Measurements from ENCODE around the gene VPS45. TPM values are rescaled to one million over a fixed set of nuclear protein-coding genes. Genes with fewer than 3 reads are reported as not detected.

VPS45 gene
- polyA plus RNA-seq, 1 donor (not counting 4 experiments of a cell fraction or from before 2014, with no cell fraction given): 40.0 TPM

- no peaks in the 10 kb centered on the region for H3K9me3 ChIP-seq (ENCODE audit: control insufficient read depth, low read depth, low read length)
- H3K4me1 ChIP-seq (ENCODE audit: control insufficient read depth, extremely low read depth, insufficient read depth, low read length): peaks cover 4% of the 10 kb centered on the region
- H3K9me1 ChIP-seq (ENCODE audit: control insufficient read depth, extremely low read depth, insufficient read depth, low read length): no peaks in the 10 kb centered on the region
- H3K36me3 ChIP-seq (ENCODE audit: control insufficient read depth in 2 of 2, extremely low read depth in 1 of 2, insufficient read depth in 2 of 2, low read length in 2 of 2): peaks cover 2 to 3% of the 10 kb centered on the region in 2 experiments
- no peaks in the 10 kb centered on the region for H4K20me1 ChIP-seq (ENCODE audit: control insufficient read depth, extremely low read depth, insufficient read depth, low read length)
- H3K9ac ChIP-seq (ENCODE audit: control insufficient read depth, extremely low read depth, insufficient read depth, low read length): no peak overlapping the region
- no peaks in the 10 kb centered on the region for H3K79me2 ChIP-seq (ENCODE audit: control insufficient read depth, insufficient read depth, low read length)
- DNase-seq (ENCODE audit: low read depth, low spot score) (no peak), FAIRE-seq (no peak)
- H3K27me3 ChIP-seq (ENCODE audit: control insufficient read depth, extremely low read depth, insufficient read depth, low read length): no peaks in the 10 kb centered on the region
- dilution Hi-C loops (cut with MboI; ENCODE audit: extremely low pct_ligation_motif_present, low sequenced_read_pairs): no loop called here
- H3K4me2 ChIP-seq (ENCODE audit: control insufficient read depth, extremely low read depth, insufficient read depth, low read depth, low read length): no peak overlapping the region
- no peak overlapping the region for H3K27ac ChIP-seq (ENCODE audit: control insufficient read depth, insufficient read depth, low read length)
- no peak overlapping the region for H2AFZ ChIP-seq (ENCODE audit: control insufficient read depth, low read length)
- TF ChIP-seq EZH2 (IDR thresholded peaks at IDR 0.05; ENCODE audit: low read length) (no peak), CTCF (optimal IDR thresholded peaks at IDR 0.05 in 1 of 3, IDR thresholded peaks at IDR 0.05 in 1 of 3, conservative IDR thresholded peaks at IDR 0.05 in 1 of 3; ENCODE audit: extremely low read depth in 1 of 3, insufficient read depth in 2 of 3, low read length in 3 of 3) (no peak)
- no peak overlapping the region for H3K4me3 ChIP-seq (ENCODE audit: control insufficient read depth in 2 of 3, extremely low read depth in 1 of 3, insufficient read depth in 2 of 3, low read depth in 1 of 3, low read length in 3 of 3)
Observed at GRCh38 chr1:150087415-150087814, 19.8 kb downstream of the VPS45 start.

- H3K27ac ChIP-seq (ENCODE audit: control insufficient read depth, insufficient read depth, low read length): no peak overlapping the region
- no peaks in the 10 kb centered on the region for H3K9me3 ChIP-seq (ENCODE audit: control insufficient read depth, low read depth, low read length)
- no peak overlapping the region for H3K4me2 ChIP-seq (ENCODE audit: control insufficient read depth, extremely low read depth, insufficient read depth, low read depth, low read length)
- no peak overlapping the region for H2AFZ ChIP-seq (ENCODE audit: control insufficient read depth, low read length)
- no peak for DNase-seq (ENCODE audit: low read depth, low spot score)
- no peak overlapping the region for H3K4me3 ChIP-seq (ENCODE audit: control insufficient read depth in 2 of 3, extremely low read depth in 1 of 3, insufficient read depth in 2 of 3, low read depth in 1 of 3, low read length in 3 of 3)
- dilution Hi-C loops (cut with MboI; ENCODE audit: extremely low pct_ligation_motif_present, low sequenced_read_pairs): no loop called here
- no peaks in the 10 kb centered on the region for H3K27me3 ChIP-seq (ENCODE audit: control insufficient read depth, extremely low read depth, insufficient read depth, low read length)
- FAIRE-seq: no peak
- H3K36me3 ChIP-seq (ENCODE audit: control insufficient read depth in 2 of 2, extremely low read depth in 1 of 2, insufficient read depth in 2 of 2, low read length in 2 of 2): peaks cover 1 to 3% of the 10 kb centered on the region in 2 experiments
- H3K9ac ChIP-seq (ENCODE audit: control insufficient read depth, extremely low read depth, insufficient read depth, low read length): no peak overlapping the region
- H3K4me1 ChIP-seq (ENCODE audit: control insufficient read depth, extremely low read depth, insufficient read depth, low read length): peaks cover 4% of the 10 kb centered on the region
- no peaks in the 10 kb centered on the region for H4K20me1 ChIP-seq (ENCODE audit: control insufficient read depth, extremely low read depth, insufficient read depth, low read length)
- H3K9me1 ChIP-seq (ENCODE audit: control insufficient read depth, extremely low read depth, insufficient read depth, low read length): no peaks in the 10 kb centered on the region
- no peak for TF ChIP-seq CTCF (optimal IDR thresholded peaks at IDR 0.05 in 1 of 3, IDR thresholded peaks at IDR 0.05 in 1 of 3, conservative IDR thresholded peaks at IDR 0.05 in 1 of 3; ENCODE audit: extremely low read depth in 1 of 3, insufficient read depth in 2 of 3, low read length in 3 of 3)
- no peak for TF ChIP-seq EZH2 (IDR thresholded peaks at IDR 0.05; ENCODE audit: low read length)
- no peaks in the 10 kb centered on the region for H3K79me2 ChIP-seq (ENCODE audit: control insufficient read depth, insufficient read depth, low read length)
Observed at GRCh38 chr1:150089846-150090520, 22.4 kb downstream of the VPS45 start.
